ENCODE data around the gene TTC12.

Gene TTC12

DNA sequence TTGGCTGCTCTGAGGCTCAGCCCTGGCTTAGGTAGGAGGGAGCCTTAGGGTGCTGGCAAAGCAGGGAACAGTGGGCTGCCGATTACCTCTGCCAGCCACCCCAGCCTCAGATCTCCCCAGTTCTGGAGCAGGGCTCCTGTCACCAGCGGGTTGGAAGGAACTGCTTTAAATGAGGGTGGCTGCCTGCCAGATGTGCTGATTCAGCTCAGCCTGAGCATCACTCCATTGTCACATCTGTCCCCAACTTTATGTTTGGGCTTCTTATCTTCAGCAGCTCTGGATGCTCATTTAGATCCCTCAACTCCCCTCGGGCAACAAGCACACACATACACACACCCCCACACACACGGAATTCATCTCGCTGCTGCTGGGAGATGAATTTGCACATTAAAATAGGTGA, 56.3 kb downstream of the TTC12 start:
- Histone ChIP-seq H3K4me3 (no peak overlapping the region), H3K27ac (no peak overlapping the region)
- TF ChIP-seq, protein P1, sequence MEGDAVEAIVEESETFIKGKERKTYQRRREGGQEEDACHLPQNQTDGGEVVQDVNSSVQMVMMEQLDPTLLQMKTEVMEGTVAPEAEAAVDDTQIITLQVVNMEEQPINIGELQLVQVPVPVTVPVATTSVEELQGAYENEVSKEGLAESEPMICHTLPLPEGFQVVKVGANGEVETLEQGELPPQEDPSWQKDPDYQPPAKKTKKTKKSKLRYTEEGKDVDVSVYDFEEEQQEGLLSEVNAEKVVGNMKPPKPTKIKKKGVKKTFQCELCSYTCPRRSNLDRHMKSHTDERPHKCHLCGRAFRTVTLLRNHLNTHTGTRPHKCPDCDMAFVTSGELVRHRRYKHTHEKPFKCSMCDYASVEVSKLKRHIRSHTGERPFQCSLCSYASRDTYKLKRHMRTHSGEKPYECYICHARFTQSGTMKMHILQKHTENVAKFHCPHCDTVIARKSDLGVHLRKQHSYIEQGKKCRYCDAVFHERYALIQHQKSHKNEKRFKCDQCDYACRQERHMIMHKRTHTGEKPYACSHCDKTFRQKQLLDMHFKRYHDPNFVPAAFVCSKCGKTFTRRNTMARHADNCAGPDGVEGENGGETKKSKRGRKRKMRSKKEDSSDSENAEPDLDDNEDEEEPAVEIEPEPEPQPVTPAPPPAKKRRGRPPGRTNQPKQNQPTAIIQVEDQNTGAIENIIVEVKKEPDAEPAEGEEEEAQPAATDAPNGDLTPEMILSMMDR (IDR thresholded peaks at IDR 0.05) = no peak
- no peak for DNase-seq (ENCODE audit: low spot score)

DNA sequence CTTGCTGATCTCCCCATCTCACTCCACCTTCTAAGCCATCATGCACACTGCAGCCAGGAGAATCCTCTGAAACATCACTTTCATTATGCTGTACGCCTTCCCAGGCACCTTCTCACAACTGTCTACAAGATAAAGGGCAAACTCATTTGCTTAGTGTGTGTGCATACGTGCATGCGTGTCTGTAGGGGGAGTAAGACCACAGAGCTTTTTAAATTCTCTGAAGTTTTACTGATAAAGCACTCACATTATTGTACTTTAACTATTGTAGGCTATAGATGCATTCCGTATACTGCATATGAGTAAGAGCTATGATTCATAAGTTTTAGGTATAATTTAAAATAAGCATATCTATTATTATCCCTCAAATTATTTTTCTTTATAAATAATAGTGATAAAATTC, 57.9 kb downstream of the TTC12 start:
- TF ChIP-seq, protein P1 (IDR thresholded peaks at IDR 0.05) = no peak
- no peak overlapping the region for H3K27ac ChIP-seq
- H3K4me3 ChIP-seq = no peak overlapping the region
- DNase-seq (ENCODE audit: low spot score) = no peak

DNA sequence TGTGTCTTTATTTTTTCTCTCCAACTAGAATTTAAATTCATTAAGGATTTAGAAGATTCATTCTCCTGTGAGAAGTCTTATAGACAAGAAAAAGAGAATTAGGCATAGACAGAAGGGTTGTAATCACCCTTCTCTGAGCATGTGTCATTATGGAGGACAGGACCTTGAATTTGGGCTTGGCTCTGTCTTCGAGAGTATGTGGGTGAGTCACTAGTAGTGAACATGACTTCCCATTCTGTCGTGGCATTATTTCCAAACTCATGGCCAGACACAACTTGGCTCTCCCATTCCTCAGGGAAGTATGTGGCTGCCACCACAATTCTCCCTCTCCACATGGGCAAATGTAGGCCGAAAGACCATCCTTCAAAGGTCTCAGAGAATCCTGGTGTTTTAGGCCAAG, 58.9 kb downstream of the TTC12 start:
- Histone ChIP-seq H3K27ac (no peak overlapping the region), H3K4me3 (no peak overlapping the region)
- TF ChIP-seq, protein P1 (IDR thresholded peaks at IDR 0.05) = no peak
- DNase-seq (ENCODE audit: low spot score) = no peak

DNA sequence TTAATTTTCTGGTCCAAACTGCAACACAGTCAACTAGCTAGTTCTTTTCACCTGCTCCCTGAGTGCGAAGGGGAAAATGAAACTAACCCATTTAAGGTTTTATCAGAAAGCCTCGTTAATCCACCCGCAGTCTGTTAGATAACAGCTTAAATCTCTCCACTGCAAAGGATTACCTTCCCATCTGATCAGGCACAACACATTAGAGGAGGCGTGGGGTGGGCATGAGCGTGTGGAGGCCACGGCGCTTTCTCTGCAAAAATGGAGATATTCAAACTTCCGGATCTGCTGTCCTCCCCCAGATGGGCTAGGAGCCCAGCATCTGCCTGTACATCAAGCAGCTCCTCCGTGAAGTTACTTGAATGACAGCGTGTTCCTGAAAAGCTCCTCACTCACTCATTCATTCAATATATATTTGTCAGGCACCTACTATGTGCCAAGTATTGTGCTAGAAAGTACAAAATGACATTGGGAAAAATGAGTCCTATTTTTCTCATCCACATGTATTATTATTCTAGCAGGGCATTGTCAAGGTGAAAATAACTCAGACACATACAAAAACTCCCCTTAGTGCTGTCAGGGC, 59.7 kb downstream of the TTC12 start:
- no peak for DNase-seq (ENCODE audit: low spot score)
- TF ChIP-seq, protein P1 (IDR thresholded peaks at IDR 0.05) = no peak
- H3K27ac ChIP-seq = no peak overlapping the region
- no peak overlapping the region for H3K4me3 ChIP-seq

DNA sequence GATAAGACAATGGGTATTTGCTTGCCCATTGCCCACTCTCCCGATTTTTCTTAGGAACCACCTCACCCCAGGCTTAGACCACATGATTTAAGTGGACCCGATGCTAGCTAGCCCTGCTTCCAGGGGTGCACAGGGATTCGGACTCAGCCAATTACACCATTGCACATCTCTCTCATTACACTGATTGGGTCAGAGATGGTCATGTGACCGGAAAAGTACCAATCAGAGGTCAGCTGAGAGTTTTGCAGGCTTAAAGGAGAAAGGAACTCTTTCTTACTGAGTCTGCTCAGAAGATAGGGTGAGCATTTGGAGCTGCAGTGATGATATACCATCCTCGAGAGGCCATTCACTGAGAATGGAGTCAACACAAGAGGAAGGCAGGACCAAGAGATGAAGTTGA, 61.0 kb downstream of the TTC12 start:
- no peak overlapping the region for H3K4me3 ChIP-seq
- H3K27ac ChIP-seq = no peak overlapping the region
- DNase-seq (ENCODE audit: low spot score) = no peak

DNA sequence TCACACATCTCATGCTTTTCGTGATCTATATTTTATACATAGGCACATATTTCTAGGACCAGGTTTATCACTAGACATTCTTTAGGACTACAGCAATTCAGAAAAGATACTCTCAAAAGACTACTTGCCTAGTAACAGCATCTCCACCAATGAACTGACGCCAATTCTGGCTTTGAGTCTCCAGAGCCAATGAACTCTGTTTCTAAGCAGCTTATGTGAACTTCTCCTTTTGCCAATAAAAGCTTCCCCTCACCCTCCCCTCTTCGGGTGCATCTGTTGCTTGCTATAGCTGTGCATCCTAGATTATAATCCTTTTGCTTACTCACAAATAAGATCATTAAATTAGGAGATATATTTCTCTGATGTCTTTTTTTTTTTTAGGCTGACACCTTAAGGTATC, 61.8 kb downstream of the TTC12 start:
- Histone ChIP-seq H3K4me3 (no peak overlapping the region), H3K27ac (no peak overlapping the region)
- TF ChIP-seq, protein P1 (IDR thresholded peaks at IDR 0.05) = no peak
- DNase-seq (ENCODE audit: low spot score) = no peak

More for the DNA sequence above, 61.0 kb downstream of the TTC12 start:
- TF ChIP-seq, protein P1 (IDR thresholded peaks at IDR 0.05) = no peak

DNA sequence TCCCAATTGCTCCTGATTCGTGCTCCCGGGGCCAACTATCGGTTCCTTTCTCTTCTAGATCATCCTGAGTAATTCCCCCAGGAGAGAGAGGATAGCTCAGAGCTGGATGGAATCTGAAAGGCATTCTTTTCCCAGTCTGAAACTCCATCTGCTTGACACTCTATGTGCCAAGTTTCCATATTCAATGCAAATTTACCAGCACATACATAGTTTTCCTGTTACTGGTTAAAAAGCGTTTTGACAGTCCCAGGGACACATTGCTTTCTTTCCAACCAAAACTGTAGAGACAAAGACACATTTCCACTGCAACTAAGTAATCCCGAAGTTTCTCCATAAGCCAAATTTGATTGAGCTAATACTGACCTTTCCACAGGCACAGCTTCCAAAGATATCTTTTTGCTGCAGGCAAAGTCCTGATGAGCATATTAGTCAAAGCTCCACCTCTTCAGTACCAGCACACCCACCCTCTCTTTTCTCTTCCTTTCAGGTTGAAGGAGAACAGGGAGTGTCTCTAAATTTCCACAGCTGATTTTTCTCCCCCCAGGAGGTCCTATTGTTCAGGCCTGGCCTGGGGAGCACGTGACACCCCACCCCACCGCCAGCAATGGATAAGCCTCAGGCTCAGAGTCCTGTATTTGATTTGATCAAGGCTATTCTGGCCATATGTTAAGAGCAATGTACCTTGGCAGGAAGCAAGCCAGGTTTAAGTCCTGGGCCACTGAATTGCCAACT, 63.5 kb downstream of the TTC12 start:
- Histone ChIP-seq H3K27ac (no peak overlapping the region), H3K4me3 (no peak overlapping the region)
- TF ChIP-seq, protein P1 (IDR thresholded peaks at IDR 0.05) = no peak
- DNase-seq (ENCODE audit: low spot score) = no peak

All from coronary artery (tissue), 2 donors.